NCI-H2171 treated with DMSO at 0.1 percent for 48 hours (cell line): ENCODE measurements around the gene BANP.

Experiments used
- DNase-seq: peaks from one replicate; lab custom pipeline; 2025; lab: John Stamatoyannopoulos, UW

The BANP gene

DNA sequence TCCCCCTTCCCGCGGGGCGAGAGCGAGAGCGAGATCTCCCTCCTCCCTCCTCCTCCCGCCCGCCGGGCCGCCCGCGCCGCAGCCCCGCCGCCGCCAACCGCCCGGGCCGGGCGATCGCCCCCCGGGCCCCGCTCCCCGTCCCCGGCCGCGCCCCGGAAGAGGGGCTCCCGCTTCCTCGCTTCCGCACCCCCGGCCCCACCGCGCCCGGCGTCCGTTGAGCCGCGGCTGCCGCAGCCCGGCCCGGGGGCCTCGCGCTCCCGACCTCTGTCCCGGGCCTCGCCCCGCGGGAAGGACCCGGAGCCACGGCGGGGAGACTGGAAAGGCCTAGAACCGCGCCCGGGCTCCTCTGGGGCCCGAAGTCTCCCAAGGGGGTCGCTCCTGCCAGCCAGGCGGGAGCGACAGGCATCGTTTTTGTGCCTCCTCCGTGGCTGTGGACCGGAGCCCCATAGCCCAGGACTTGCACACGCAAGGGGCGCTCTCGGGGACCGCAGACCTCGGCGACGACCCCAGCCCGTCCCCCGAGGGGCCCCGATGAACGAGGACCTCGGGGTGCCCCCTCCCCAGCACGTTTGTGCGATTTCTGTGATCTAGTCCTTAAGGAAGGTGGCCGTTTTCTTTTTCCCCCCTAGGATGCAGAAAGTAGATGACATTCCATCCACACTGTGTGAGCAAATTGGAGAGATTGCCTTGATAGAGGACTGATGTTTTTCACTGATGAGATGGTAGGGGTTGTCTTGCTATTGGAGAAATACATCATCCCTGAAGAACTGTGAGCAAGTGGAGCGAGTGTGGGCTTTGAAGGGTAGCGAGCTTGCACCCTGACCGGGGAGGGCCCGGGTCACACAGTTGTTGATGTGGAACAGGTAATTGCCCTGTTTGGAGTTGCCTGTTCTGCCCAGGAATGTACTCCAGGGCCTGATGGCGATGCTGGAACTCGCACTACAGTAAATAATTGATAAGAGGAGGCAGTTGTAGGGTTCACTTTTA lies 611 bp downstream of the BANP start:
- DNase-seq: peak; percentile 44

DNA sequence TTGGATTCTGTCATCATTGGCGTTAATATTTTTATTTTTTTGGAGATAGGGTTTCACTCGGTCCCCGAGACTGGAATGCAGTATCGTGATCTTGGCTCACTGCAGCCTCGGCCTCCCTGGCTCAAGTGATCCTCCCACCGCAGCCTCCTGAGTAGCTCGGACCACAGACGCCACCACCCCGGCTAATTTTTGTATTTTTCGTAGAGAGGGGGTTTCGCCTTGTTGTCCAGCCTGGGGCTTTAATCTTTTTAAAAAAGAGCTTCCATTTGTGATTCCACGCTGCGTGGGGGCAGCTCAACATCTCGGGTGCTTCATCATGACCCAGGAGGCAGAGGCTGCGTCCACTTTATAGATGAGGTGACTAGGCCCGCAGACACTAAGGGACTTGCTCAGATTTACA lies 1.5 kb downstream of the BANP start:
- no peak for DNase-seq

DNA sequence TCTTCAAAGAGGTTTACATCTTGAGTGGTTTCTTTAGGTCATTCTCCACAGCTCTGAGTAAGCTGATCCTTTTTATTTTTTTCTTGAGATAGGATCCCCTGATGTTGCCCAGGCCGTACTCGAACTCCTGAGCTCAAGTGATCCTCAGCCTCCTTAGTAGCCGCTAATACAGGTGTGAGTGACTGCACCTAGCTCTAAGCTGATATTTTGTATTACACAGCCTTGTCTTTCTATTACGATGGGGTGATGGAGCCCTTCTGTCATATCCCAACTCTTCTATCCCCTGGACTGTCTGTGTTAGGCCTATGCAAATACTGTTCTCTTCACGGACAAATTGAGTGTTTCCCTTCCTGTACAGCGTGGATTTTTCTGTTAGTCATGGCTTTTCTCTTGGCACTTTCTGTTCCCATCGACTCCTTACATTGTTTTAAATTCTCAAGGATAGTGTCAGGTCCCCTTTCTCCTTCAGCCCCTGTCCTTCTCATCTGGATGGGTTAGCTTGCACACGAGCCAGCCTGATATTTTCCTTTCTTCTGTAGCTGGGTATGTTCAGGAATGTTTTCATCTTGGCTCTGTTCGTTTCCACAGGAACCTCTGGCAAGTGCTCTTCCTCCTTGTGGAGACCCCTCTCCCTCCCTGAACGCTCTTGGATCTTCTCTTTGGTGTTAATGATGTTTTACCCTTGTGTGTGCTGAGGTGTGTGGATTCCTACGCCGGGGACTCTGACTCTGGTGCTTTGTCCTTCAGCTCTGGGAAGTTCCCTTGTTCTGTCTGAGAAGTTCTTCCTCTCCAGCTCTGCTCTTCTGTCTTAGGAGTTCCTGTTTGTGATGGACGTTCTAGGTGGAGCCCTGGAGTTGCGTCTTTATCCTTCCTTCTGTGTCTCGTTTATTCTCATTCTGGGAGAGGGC lies 2.3 kb downstream of the BANP start:
- no peak for DNase-seq

DNA sequence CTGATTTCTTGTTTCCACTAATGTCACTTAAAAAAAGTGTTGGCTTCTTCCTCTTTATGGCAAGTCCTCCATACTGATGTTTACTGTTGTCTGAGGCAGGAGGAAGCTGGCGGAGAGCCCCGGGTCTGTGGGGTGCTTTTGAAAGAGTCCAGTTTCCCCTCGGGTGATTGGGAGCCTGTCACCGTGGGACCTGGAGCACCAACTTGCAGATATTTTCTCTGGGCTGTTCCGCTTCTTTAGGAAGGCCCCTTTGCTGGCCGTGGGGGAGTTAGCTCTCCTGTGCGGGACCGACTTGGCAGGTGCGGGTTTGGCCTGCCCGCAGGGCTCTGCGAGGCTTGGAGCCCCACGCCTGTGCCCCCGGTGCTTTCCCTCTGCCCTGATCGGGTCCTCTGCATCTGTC lies 3.1 kb downstream of the BANP start:
- DNase-seq: no peak

DNA sequence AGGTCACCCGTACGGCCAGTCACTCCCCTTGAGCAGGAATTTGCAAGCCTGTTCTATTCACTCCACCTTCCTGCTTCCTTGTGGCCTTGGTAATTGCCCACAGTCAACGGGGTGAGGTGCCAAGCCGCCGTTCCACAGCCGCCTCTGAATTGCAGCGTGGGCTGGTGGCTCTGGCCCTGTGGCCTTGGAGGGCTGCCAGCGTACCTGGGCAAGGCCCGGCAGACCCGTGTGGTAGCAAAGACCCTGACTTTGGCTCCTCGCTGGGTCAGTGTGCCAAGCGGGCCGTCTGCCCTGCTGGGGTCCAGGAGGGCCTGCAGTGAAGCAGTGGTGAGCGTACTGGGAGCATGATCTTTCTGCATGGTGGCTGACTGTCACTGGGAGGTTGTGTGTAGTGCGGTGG lies 3.6 kb downstream of the BANP start:
- DNase-seq: no peak

DNA sequence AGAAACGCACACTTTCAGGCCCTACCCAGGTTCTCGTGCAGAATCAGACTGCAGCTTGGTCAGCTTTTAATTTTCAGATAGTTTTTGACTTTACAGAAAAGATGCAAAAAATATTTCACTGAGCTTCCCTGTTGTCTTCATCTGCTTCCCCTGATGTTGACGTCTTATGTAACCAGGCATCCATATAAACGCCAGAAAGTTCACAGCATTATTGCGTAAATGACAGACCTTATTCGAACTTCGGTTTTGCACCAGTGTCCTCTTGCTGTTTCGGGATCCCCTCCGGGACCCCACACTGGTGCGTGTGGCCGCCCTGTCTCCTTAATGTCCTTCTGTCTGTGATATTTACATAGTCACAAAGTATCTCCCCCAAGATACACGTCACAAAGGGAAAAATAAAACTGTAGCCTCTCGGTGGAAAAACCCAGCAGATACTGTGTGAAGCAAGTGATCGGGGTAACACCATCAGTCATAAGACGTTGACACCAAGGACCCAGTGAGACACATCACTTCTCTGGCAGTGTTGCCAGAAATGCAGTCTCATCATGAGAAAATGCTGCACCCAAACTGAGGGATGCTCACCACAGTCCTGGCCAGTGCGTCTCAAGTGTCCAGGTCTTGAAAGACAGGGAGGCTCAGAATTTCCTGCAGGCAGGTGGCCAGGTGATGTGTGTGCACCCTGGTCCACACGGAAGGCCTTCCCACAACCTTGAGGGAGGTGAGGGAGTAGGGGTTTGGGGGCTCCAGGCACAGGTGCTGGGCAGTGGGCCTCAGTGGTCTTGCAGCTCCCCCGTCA lies 4.3 kb downstream of the BANP start:
- DNase-seq: no peak

DNA sequence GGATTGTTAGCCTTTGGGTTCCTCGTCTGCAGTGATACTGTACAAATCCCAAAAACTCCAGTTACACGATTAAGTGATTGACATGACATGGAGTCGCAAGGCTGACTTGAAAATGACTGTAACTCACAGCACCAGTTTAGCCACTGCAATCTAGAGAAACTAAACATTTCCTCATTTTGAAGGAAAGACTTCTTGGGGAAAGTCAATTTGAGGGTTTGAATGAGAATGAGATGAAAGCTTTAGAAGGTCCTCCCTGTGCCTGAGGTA lies 4.8 kb downstream of the BANP start:
- DNase-seq: no peak

DNA sequence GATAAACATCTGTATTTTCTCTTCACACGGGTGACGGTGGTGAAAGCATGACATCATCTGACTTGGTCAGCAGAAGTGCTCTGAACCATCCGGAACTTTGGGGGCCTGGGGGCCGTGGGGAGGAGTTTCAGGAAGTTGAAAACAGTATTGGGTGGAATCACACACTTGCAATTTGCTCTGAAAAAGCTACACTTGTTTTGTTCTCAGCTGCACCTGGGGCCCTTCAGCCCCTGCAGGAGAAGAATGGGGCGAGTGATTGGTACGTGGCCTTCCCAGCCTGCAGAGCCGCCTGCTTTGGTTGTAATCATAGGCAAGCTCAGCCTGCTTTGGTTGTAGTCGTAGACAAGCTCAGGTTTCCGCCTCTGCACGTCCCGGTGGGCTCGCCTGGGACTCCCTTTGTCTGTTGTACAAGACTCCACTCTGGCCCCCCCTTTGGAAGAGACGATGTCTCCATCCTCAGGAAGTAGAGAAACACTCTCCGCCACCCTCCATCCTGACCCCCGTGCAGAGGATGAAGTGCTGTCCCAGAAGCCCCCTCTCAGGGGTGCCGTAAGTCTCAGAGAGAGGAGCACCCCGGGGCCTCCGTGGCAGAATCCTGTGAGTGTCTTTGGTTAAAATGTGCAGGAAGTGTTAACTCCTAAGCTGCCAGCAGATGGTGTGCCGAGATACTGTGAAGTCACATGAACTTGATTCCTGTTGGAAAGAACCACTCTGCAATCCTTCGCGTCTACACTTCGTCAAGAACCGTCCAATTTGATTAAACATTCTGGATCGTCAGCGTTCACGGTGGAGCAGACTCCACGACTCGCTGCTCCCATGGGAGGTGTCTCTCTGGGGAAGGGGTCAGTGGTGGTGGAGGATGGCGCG lies 5.4 kb downstream of the BANP start:
- peak; percentile 69 for DNase-seq

DNA sequence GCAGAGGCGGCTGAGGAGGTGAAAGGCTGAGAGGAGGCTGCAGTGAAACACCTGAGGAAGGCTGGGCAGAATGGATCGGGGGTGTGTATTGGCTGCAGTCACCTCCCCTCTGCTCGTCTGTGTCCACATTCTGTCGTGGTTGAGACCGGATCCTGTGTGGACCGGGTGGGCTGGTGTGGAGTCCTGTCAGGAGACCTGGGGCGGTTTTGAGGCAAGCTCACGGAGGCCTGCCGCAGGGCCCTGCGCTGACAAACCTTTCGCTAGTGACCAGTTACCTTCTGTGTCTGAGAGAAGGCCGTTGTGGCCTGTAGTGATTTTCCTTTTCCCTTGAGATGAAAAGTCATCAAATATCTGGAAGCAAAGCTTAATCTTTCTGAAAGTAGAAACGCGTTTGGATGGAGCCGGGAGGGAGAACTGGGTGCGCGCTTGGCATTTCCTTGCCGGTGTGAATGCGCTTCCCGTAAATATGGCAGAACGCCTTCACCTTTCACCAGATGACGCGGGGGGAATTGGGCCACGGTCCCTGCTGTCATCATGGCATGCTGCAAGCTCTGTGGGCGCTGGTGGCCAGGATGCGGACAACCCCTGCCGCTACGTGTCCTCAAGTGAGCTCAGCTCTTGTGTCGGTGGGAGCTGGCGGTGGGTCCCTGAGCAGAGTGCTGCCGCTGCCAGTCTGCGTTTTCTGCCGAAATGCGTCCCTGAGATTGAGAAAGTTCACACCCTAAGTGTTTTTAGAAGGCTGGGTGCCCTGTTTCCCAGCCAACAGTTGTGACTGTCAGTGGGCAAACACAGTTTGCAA lies 6.3 kb downstream of the BANP start:
- DNase-seq: no peak

DNA sequence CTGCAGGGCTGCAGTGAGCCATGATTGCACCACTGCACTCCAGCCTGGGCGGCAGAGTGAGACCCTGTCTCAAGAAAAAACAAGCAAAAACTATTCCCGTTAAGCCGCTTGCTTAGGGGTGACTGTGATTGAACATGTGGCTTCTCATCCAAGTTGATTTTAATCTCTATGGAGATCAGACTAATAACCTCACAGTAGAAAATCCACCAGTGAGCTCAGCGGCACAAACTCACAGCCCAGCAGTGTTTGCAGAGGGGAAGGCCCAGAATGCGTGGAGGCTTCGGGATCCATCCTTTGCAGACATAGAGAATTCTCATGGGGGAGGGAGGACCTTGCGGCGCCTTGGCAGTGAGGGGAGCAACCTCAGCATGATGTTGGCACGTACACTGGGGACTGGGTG lies 7.4 kb downstream of the BANP start:
- DNase-seq: no peak

DNA sequence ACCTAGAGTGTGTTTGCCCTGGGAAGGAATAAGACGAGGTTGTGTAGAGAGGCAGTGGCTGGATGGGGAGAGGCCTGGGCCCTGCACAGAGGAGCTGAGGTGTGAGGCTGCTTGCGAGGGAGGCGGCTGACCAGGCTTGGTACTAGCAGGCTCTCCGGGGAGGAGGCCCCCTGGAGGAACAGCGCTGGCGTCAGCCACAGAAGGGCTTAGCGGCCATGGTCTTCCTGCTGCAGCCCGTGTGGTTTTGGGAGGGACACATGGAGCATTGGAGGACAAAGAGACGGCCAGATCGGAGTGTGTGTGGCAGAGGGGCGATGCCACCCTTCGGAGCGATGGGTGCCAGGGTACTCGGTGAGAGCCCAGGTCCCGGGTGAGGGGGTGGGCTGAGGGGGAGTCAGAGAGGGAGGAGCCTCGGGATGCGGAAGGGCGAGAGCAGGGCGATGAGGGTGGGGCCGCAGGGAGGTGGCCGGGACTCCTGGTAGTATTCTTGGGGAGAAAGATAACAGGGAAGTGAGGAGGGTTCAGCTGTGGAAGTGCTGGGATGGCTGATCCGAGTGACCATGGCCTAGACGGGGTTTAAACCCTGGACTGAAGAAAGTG lies 8.3 kb downstream of the BANP start:
- no peak for DNase-seq

DNA sequence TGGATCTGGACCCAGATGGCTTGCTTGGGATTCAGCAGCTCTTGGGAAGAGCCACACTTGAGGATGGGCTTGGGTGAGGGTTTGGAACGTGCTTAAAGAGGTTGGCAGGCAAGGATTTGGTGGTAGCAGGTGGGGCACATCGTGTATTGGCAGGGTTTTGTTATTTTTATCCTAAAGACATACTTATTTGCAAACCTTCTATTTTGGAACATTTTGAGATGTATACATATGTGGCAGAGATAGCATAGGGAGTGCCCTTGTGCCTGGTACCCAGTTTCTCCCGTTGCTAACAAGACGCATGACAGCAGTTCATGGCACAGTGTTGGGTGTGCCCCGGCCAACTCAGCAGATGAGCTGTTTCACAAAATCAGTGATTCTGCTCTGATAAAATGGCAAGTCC lies 9.1 kb downstream of the BANP start:
- no peak for DNase-seq

DNA sequence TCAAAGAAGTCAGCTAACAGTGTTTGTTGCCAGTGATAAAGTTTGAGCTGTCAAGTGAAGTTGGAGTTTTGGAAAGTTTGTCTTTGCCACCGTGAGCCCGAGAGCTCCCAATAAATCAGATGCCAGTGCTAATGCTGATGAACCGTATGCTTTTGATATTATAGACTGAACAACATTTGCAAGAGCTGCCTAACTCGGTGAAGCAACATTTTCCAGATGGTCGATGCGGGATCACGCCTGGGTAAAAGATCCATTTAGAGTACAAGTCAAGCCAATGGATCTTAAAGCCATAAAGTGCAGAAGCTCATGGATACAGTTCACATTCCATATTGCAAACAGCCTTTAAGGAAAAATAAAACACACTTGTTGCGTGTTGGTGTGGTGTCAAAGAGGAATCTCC lies 9.6 kb downstream of the BANP start:
- DNase-seq: no peak

DNA sequence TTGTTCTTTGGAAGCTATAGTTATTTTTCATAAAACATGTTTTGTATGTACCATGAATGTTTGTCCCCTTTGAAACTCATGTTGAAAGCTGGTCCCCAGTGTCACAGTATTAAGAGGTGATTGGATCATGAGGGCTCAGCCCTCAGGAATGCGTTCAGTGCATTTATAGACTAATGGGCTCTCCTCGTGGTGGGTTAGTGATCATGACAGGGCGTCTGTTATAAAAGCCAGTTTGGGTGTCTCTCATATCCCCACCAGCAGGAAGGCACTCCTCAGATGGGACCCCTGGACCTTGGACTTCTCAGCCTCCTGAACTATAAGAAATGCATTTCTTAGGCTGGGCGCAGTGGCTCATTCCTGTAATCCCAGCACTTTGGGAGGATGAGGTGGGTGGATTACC lies 10.4 kb downstream of the BANP start:
- no peak for DNase-seq

DNA sequence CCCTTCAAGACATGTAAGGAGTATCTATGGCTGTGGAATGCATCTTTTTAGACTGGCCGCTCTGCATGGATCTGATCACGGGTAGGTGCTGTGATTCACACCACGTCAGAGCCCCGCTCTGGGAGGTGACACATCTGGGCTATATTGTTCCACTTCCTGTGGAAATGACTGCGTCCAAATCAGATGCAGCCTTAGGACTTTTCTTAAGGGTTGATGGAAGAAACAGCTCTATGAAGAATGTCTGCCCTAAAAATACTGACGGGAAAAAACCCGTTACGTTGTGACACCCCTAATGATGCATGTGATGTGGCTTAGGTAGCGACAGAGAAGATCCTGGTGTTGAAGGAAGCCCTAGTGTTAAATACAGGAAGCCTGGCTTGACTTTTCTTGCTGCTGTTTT lies 12.2 kb downstream of the BANP start:
- DNase-seq: no peak

DNA sequence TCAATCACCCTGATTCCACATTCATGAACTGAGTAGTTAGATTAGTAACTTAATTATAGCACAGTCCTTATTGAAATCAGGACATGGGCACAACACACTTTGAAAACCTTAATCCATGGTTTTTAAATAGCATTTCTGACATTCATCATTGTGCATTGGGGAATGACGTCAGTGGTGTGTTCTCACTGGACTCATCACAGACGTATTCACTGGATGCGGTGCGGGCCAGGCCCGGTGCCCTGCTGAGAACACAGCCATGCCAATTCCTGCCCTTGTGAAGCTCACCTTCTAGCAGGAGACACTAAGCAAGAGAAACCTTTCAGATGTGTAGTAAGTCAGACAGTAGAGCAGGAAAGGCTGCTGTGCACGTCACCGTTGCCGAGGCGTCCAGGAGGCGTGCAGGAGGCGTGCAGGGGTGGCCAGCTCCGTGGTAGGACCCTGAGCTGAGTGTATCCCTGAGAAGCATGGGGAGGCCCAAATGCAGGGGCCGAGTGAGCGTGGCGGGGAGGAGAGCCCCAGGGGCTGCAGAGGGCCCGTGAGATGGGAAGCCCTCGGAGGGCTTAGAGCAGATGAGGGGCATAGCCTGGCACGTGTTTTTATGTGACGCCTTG lies 12.9 kb downstream of the BANP start:
- DNase-seq: no peak

DNA sequence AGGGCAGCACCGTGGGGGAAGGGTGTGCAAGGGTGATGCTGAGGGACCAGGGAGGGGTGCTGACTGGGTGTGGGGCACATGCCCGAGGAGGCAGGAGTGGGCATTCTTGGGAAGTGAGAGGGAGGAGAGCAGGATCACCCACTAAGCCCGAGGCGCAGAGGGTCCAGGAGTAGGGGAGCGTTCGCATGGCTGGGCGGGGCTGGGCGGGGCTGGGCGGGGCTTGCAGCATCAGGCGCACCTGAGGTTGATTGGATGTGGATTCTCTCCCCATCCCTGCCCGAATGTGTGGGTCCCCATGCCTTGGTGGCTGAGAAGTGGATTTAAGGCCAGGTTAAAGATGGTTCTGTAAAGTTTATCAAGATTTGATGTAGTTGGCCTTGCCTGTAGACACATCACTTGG lies 14.2 kb downstream of the BANP start:
- DNase-seq: no peak

DNA sequence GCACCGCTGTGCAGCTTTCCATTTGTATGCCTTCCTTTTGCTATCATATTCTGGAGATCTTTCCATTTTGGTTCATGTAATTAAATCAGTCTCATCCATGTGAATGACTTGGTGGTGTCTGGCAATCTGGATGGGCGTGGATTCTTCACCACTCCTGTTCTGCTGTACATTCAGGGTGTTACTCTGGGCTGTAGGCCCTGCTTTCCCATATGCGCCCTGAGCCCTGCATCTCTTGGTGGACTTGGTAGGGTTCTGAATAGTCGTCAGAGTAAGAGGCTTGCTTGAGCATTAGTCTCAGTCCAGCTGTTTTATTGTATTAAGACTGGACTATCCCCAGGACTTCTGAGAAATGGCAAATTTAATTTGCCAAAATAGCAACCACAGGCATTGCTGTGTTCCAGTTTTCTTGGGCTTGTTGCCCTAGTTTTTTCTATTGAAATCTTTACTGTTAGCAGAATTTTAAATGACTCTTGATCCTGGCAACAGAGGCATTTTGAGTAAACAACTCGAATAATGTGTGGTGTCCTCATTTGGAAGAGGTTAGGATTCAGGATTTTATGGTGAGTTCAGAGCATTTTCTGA lies 14.9 kb downstream of the BANP start:
- DNase-seq: no peak

DNA sequence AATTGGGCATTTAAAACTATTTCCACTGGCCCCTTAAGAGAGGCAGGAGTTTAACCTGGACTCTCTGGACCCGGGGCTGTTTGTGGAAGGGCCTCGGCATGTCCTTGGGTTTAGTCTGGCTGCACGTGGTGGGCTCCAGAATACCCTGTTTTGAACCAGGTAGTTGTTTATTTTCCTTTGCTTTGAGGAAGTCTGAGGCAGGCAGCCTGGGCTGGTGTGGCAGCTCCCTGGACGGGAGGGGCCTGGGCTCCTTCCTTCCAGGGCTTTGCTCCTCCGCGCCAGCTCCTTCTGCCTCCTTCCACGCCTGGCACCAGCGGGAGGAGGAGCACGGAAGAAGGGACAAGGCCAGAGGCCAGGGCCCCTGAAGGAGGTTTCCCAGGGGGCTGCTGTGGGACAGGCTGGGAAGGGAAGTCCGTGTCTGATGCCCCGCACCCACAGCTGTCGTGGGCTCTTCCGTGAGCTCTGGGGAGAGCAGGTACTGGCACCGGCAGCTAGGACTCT lies 15.5 kb downstream of the BANP start:
- DNase-seq: no peak
